Mucosa of rectum (tissue), 2 donors: Measurements from ENCODE around the gene ALX4.

Source experiments
- H3K27ac ChIP-seq, 2 donors: one replicate each; pipeline ENCODE4 v1.7.0; 2013; ENCODE audit warnings: inconsistent platforms in 2 of 2, low read depth in 2 of 2, low read length in 2 of 2
- H3K27me3 ChIP-seq, 2 donors: one replicate each; pipeline ENCODE4 v1.7.0; 2013; ENCODE audit warnings: low read length in 2 of 2; ENCODE audit not compliant: control insufficient read depth in 2 of 2, insufficient read depth in 2 of 2
- H3K36me3 ChIP-seq, 2 donors: one replicate each; pipeline ENCODE4 v1.7.0; 2013; ENCODE audit warnings: low read length in 2 of 2; ENCODE audit not compliant: control insufficient read depth in 2 of 2, insufficient read depth in 2 of 2
- H3K4me1 ChIP-seq, 2 donors: one replicate each; pipeline ENCODE4 v1.7.0; 2013; ENCODE audit warnings: low read length in 2 of 2, mild to moderate bottlenecking in 1 of 2; ENCODE audit not compliant: control insufficient read depth in 2 of 2, insufficient read depth in 2 of 2
- H3K4me3 ChIP-seq, 2 donors: one replicate each; pipeline ENCODE4 v1.7.0; 2013; ENCODE audit warnings: low read length in 2 of 2
- H3K9ac ChIP-seq, 2 donors: one replicate each; pipeline ENCODE4 v1.7.0; 2013; ENCODE audit warnings: low read length in 2 of 2, low read depth in 1 of 2, mild to moderate bottlenecking in 1 of 2
- H3K9me3 ChIP-seq, 2 donors: one replicate each; pipeline ENCODE4 v1.7.0; 2013; ENCODE audit warnings: low read length in 2 of 2; ENCODE audit not compliant: control insufficient read depth in 2 of 2
- donor health status: healthy.
- donor health status: Normal muscosa, but diverticular disease.

ALX4 gene

GRCh38 chr11:44347538-44347937, 37.6 kb upstream of the ALX4 start:
- no peaks in the 10 kb centered on the region for H3K36me3 ChIP-seq
- H3K9me3 ChIP-seq: no peaks in the 10 kb centered on the region
- H3K4me3 ChIP-seq: no peak overlapping the region
- no peaks in the 10 kb centered on the region for H3K27me3 ChIP-seq
- no peak overlapping the region for H3K9ac ChIP-seq
- H3K27ac ChIP-seq: no peak overlapping the region
- no peaks in the 10 kb centered on the region for H3K4me1 ChIP-seq

GRCh38 chr11:44346983-44347382, 37.0 kb upstream of the ALX4 start:
- H3K4me1 ChIP-seq: no peaks in the 10 kb centered on the region
- H3K9me3 ChIP-seq: no peaks in the 10 kb centered on the region
- no peak overlapping the region for H3K4me3 ChIP-seq
- H3K9ac ChIP-seq: no peak overlapping the region
- H3K36me3 ChIP-seq: no peaks in the 10 kb centered on the region
- no peak overlapping the region for H3K27ac ChIP-seq
- H3K27me3 ChIP-seq: no peaks in the 10 kb centered on the region

DNA sequence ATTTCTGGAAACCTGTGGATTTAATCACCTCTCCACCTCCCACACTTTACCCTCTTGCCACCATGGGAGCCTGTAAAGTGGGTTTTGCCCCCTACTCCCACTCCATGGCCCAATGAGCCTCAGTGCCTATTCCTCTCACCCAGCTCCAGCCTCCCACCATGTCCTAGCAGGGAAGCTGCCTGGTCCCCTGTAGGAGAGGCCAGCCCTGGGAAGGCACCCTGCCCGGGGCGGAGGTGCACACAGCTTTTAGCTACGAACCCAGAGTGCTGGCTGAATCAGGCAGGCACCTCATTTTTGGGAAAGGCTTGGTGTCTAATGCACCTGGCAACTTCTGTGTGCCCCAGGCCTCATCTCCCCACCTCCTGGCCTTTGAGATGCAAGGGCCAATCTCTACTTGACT, 35.8 kb upstream of the ALX4 start:
- H3K4me3 ChIP-seq: no peak overlapping the region

DNA sequence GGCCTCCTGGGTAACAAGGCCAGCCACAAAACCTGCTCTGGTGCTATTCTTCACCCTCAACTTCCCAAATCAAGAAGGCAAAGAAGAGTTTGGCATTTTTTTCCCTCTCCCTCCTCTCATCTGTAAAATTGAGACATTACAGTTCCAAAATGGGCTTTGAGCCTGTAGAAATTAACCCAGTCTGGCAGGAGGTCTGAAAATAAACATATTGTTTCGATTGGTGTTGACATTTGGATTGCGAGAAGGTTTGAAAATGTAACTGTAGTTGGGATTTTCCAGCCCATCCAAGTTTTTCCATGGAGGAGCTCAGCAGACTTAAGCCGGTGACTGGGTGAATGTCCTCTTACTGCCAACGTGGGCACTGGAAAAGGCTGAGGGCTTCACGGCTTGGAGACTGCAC, 35.0 kb upstream of the ALX4 start:
- H3K9ac ChIP-seq: no peak overlapping the region
- no peaks in the 10 kb centered on the region for H3K4me1 ChIP-seq
- no peak overlapping the region for H3K4me3 ChIP-seq
- no peak overlapping the region for H3K27ac ChIP-seq
- no peaks in the 10 kb centered on the region for H3K27me3 ChIP-seq
- H3K9me3 ChIP-seq: no peaks in the 10 kb centered on the region
- no peaks in the 10 kb centered on the region for H3K36me3 ChIP-seq

More for the DNA sequence above, 35.8 kb upstream of the ALX4 start:
- H3K36me3 ChIP-seq: no peaks in the 10 kb centered on the region
- H3K27me3 ChIP-seq: no peaks in the 10 kb centered on the region
- H3K9me3 ChIP-seq: no peaks in the 10 kb centered on the region
- H3K27ac ChIP-seq: no peak overlapping the region
- H3K4me1 ChIP-seq: no peaks in the 10 kb centered on the region
- no peak overlapping the region for H3K9ac ChIP-seq

- no peak overlapping the region for H3K9ac ChIP-seq
- H3K36me3 ChIP-seq: no peaks in the 10 kb centered on the region
- H3K27ac ChIP-seq: no peak overlapping the region
- no peaks in the 10 kb centered on the region for H3K4me1 ChIP-seq
- peaks cover 0 to under 1% of the 10 kb centered on the region in 2 donors for H3K27me3 ChIP-seq
- no peaks in the 10 kb centered on the region for H3K9me3 ChIP-seq
- no peak overlapping the region for H3K4me3 ChIP-seq
Measured at GRCh38 chr11:44344423-44344820, 34.5 kb upstream of the ALX4 start.

DNA sequence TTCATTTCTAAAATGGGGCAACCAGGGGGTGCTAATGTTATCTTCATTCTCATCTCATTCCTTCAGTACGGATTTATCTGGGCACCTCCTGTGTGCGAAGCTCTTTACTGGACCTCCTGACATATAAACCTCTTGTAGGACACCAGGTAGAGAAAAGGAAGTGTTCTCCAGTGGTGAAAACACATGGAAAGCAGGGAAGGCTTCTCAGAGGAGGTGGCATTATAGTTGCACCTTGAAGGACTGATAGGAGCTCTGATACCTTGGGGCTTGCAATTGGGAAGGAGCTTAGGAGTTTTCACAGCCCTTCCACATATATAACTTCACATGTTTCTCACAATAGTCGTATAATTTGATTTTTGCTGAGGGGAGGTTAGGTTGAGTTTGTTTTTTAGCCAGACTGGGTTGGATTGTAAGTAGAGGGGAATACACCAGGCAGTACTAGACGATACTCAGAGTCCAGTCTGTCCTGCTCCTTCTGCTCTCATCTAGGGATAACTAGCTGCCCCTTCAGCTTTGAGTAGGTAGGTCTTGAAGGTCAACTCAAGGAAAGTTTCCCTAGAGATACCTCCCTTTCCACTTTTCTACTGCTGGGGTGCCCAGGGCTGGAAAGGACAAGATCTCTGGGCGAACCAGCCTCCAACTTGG, 34.0 kb upstream of the ALX4 start:
- peaks cover 3 to 5% of the 10 kb centered on the region in 2 donors for H3K27me3 ChIP-seq
- H3K36me3 ChIP-seq: no peaks in the 10 kb centered on the region
- no peaks in the 10 kb centered on the region for H3K9me3 ChIP-seq
- no peak overlapping the region for H3K9ac ChIP-seq
- H3K27ac ChIP-seq: no peak overlapping the region
- H3K4me3 ChIP-seq: no peak overlapping the region
- no peaks in the 10 kb centered on the region for H3K4me1 ChIP-seq

DNA sequence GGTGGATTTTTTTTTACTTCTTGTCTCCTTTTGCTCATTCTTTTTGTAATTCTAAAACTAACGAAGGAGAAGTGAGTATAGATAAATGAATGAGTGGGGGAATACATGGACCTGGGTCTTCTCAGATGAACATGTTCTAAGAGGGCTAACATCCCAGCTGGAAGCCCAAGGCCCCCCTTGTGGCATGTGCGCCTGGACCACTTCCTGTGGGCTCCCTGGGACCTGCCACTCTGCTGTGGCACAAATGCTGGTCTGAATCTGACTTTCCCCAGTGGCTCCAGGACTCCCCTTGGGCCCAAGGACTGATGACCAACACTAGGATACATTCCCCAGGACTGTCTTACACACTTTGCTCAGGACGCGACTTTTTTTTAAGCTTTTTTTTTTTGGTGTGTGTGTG, 32.7 kb upstream of the ALX4 start:
- Histone ChIP-seq H3K36me3 (no peaks in the 10 kb centered on the region), H3K27ac (no peak overlapping the region), H3K9ac (no peak overlapping the region), H3K9me3 (no peaks in the 10 kb centered on the region), H3K4me1 (no peaks in the 10 kb centered on the region), H3K27me3 (peaks cover 3 to 16% of the 10 kb centered on the region in 2 donors), H3K4me3 (no peak overlapping the region)

GRCh38 chr11:44340656-44341055, 30.7 kb upstream of the ALX4 start:
- H3K27me3 ChIP-seq: peaks cover 3 to 19% of the 10 kb centered on the region in 2 donors
- H3K36me3 ChIP-seq: no peaks in the 10 kb centered on the region
- H3K4me1 ChIP-seq: no peaks in the 10 kb centered on the region
- H3K9me3 ChIP-seq: no peaks in the 10 kb centered on the region
- H3K9ac ChIP-seq: no peak overlapping the region
- H3K27ac ChIP-seq: no peak overlapping the region
- no peak overlapping the region for H3K4me3 ChIP-seq

DNA sequence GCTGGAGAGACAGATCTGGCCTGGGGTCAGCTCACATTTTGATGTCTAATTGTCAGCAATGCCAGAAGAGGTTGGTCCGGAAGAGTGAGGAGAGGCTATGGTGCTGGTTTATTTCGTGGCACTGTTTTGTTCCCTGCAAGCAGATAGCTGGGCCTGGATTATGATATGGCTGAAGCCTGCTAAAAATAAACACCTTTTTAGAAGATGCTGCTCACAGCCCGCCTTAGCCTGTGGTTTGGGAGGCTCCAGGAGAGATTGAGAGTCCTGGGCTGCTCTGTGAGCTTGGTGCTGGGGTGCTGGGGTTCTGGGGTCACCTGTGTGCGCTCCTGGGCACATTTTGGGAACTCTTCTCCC, 29.6 kb upstream of the ALX4 start:
- H3K27ac ChIP-seq: no peak overlapping the region
- H3K36me3 ChIP-seq: no peaks in the 10 kb centered on the region
- H3K9ac ChIP-seq: no peak overlapping the region
- H3K9me3 ChIP-seq: no peaks in the 10 kb centered on the region
- H3K27me3 ChIP-seq: peaks cover 6 to 19% of the 10 kb centered on the region in 2 donors
- no peak overlapping the region for H3K4me3 ChIP-seq
- H3K4me1 ChIP-seq: no peaks in the 10 kb centered on the region

GRCh38 chr11:44338698-44339529, 29.0 kb upstream of the ALX4 start:
- no peak overlapping the region for H3K4me3 ChIP-seq
- no peaks in the 10 kb centered on the region for H3K36me3 ChIP-seq
- H3K27me3 ChIP-seq: peaks cover 10 to 20% of the 10 kb centered on the region in 2 donors
- H3K9ac ChIP-seq: no peak overlapping the region
- no peak overlapping the region for H3K27ac ChIP-seq
- H3K9me3 ChIP-seq: no peaks in the 10 kb centered on the region
- H3K4me1 ChIP-seq: no peaks in the 10 kb centered on the region
